GM12872 (cell line): ENCODE data around the gene STX8.

ENCODE experiments used
- CTCF ChIP-seq: IDR thresholded peaks from 3 replicates; pipeline ENCODE4 v1.5.1; 2011; ENCODE audit warnings: low read depth, mild to moderate bottlenecking, low read length, moderate library complexity; ENCODE audit not compliant: insufficient read depth

STX8 gene

DNA sequence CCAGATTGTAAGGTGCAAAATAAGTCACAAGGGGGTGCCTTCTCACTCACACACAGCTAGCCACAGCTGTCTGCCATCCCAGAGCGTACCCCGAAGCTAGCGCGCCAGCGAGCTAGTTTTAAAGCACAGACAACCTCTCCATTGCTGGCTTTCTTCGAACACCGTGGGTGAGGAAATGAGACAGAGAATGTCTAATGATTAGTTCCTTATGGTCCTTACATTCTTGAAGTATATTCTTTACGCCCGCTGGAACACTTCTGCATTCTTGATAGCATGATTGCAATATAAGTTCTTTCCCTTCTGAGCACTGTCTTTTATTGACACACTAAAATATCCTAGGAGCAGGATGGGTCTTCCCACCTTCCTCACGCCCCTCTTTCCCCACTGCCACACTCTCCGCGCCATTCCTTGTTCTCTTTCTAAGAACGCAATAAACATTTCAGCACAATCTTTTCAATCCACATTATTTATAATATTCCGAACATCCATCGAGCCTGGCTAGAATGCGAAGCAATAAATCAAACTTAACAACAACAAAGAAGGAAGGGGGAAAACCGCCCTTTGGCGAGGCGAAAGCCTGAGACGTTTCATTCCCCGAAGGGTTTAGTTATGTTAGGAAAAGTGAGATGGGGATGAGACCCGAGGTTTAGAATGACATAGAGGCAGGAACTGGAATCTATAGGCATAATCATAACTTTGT lies 303.0 kb downstream of the STX8 start:
- no peak for TF ChIP-seq CTCF

DNA sequence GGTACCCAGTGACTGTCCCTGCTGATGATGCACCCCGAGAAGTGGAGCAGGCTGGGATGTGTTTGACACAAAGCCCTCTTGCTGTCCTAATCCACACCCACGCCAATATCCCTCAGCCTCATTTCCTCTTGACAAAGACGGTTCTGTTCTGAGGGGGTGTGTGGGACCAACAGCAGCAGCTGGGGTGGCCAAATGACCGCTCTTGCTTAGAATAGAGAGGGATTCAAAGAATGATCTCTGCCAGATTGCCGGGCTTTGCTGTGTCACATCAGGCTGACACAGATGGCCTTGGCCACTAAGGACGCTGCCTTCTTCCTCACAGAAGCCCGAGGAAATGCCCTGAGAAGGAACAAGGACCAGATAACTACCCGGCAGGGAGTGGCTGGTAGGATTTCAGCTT lies 303.6 kb downstream of the STX8 start:
- TF ChIP-seq CTCF, result no peak

- no peak for TF ChIP-seq CTCF
Measured at GRCh38 chr17:9270921-9271320, 304.7 kb downstream of the STX8 start.

DNA sequence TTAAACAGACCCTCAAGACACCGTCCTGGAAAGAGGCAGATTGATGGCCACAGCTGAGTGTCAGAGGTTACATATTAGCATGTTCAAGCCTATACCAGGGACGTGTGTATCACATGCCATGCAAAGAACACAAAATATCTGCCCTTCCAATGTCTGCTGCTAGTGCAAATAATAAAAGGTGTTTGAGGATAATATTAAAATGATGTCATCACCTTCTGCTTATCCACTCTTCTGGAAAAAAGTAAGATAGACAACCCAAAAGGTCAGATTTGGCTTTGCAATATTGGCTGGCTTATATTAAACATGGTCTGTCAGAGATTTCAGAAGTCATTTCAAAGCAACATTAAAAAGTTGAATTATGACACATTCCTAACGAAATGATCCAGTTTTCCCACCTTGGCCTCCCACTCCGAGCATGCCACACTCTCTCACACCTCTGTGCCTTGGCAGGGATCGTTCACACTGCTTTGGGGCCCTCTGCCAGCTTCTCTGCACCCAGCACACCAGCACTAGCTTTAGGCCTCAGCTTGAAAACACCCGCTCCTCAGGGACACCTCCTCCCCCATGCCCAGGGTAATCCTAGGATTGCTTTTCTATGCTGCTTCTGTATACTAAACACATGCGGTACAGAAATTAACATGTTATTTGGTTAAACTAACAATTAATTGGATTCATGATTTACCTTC lies 306.1 kb downstream of the STX8 start:
- TF ChIP-seq CTCF, result no peak

- TF ChIP-seq CTCF, result no peak
Measured at GRCh38 chr17:9268546-9268945, 307.1 kb downstream of the STX8 start.

DNA sequence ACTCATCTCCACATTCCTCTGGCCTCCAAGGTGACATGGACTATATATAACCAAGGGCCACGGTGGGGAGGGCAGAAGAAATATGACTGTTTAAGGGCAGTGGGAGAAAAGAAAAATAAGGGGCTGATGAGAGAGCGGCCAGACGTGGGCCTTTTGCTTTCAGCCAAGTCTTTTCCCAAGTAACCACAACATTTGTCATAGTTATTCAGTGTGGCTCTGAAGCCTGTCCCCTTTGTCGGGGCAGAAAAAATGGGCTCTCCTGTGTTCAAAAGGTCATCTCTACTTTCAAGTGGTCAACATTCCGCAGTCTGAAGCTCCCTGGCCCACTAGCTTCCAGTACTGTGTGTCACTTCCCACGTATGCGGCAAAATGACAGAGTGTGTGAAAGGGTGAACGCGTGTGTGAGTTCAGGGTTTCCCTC lies 308.9 kb downstream of the STX8 start:
- TF ChIP-seq CTCF, result no peak

GRCh38 chr17:9266031-9266680 lies 309.5 kb downstream of the STX8 start:
- no peak for TF ChIP-seq CTCF
